Activated CD8-positive, alpha-beta memory T cell treated with anti-CD3 and anti-CD28 coated beads for 36 hours (primary cell): ENCODE results near the gene RTN4. TPM values are rescaled to one million over a fixed set of nuclear protein-coding genes. Genes with fewer than 3 reads are reported as not detected.

ENCODE experiments used
- CTCF ChIA-PET: fragments of 350-600 bp; sonication (Branson Sonifier 250); formaldehyde crosslinking; loops from one replicate; lab custom pipeline; 2021; ENCODE audit warnings: antibody characterized with exemption; lab: Charles Lee
- POLR2A ChIA-PET: fragments of 350-600 bp; sonication (Branson Sonifier 250); formaldehyde crosslinking; loops from one replicate; lab custom pipeline; 2021; ENCODE audit warnings: antibody characterized with exemption; lab: Charles Lee
- total RNA-seq, 2 experiments: library from RNA; stranded (reverse); gene quantifications; one replicate each; pipeline ENCODE4 v1.2.3, GENCODE V29; 2021

RTN4 gene
- total RNA-seq, 2 experiments from 2014 or later, result 104 to 107 TPM

GRCh38 chr2:54990694-54991093, 59.6 kb downstream of the RTN4 start:
- ChIA-PET CTCF (interaction anchor here (0.7 kb wide), 1 partner anchor 317 kb away, joined by 3 read pairs; no protein-coding TSS in a partner anchor), POLR2A (interaction anchor here (0.5 kb wide), 1 partner anchor 275 kb away, joined by 3 read pairs; no protein-coding TSS in a partner anchor)

GRCh38 chr2:54988612-54989011, 61.6 kb downstream of the RTN4 start:
- POLR2A ChIA-PET, result no interaction called here
- CTCF ChIA-PET, result no interaction called here

GRCh38 chr2:54986264-54986663, 64.0 kb downstream of the RTN4 start:
- ChIA-PET CTCF (no interaction called here), POLR2A (no interaction called here)

GRCh38 chr2:54984476-54984875, 65.8 kb downstream of the RTN4 start:
- CTCF ChIA-PET, result interaction anchor here (1.5 kb wide), 1 partner anchor 12 kb away, joined by 4 read pairs; no protein-coding TSS in a partner anchor
- POLR2A ChIA-PET, result no interaction called here

- ChIA-PET CTCF (interaction anchor here (1.5 kb wide), 1 partner anchor 11 kb away, joined by 4 read pairs; no protein-coding TSS in a partner anchor), POLR2A (no interaction called here)
These were observed 66.7 kb downstream of the RTN4 start for GRCh38 chr2:54983345-54984220.

- CTCF ChIA-PET, result no interaction called here
- POLR2A ChIA-PET, result no interaction called here
These were observed 68.9 kb downstream of the RTN4 start for GRCh38 chr2:54981385-54981784.

GRCh38 chr2:54979321-54980044, 70.8 kb downstream of the RTN4 start:
- ChIA-PET CTCF (interaction anchor here (0.7 to 1.4 kb wide), 2 partner anchors 11 to 75 kb away, joined by 3 to 4 read pairs; no protein-coding TSS in a partner anchor), POLR2A (no interaction called here)

GRCh38 chr2:54977149-54977548, 73.1 kb downstream of the RTN4 start:
- CTCF ChIA-PET, result interaction anchor here (0.6 kb wide), 1 partner anchor 48 kb away, joined by 3 read pairs; no protein-coding TSS in a partner anchor
- POLR2A ChIA-PET, result no interaction called here

GRCh38 chr2:54975598-54976492, 74.4 kb downstream of the RTN4 start:
- POLR2A ChIA-PET, result no interaction called here
- CTCF ChIA-PET, result interaction anchor here (0.6 kb wide), 1 partner anchor 446 kb away, joined by 4 read pairs; no protein-coding TSS in a partner anchor

- ChIA-PET POLR2A (no interaction called here), CTCF (interaction anchor here (0.6 kb wide), 1 partner anchor 446 kb away, joined by 4 read pairs; no protein-coding TSS in a partner anchor)
These were observed 75.1 kb downstream of the RTN4 start for GRCh38 chr2:54975175-54975574.

GRCh38 chr2:54969940-54970338, 80.3 kb downstream of the RTN4 start:
- POLR2A ChIA-PET, result no interaction called here
- CTCF ChIA-PET, result no interaction called here

GRCh38 chr2:54969295-54969939, 80.8 kb downstream of the RTN4 start:
- ChIA-PET CTCF (interaction anchor here (0.7 kb wide), 1 partner anchor 9 kb away, joined by 3 read pairs; no protein-coding TSS in a partner anchor), POLR2A (no interaction called here)

GRCh38 chr2:54968561-54969218, 81.6 kb downstream of the RTN4 start:
- ChIA-PET CTCF (interaction anchor here (0.7 kb wide), 1 partner anchor 10 kb away, joined by 3 read pairs; no protein-coding TSS in a partner anchor), POLR2A (no interaction called here)

- CTCF ChIA-PET, result no interaction called here
- POLR2A ChIA-PET, result no interaction called here
These were observed 82.4 kb downstream of the RTN4 start for GRCh38 chr2:54967759-54968365.

GRCh38 chr2:54967269-54967668, 83.0 kb downstream of the RTN4 start:
- CTCF ChIA-PET, result no interaction called here
- POLR2A ChIA-PET, result no interaction called here

- CTCF ChIA-PET, result no interaction called here
- POLR2A ChIA-PET, result no interaction called here
These were observed 83.4 kb downstream of the RTN4 start for GRCh38 chr2:54966837-54967236.

GRCh38 chr2:54966165-54966832, 84.0 kb downstream of the RTN4 start:
- POLR2A ChIA-PET, result no interaction called here
- CTCF ChIA-PET, result no interaction called here
